Adrenal gland (tissue), 5 donors: ENCODE data around the gene NDST1.

Experiments used
- CTCF ChIP-seq, 6 experiments: fragments of 450-650 bp in 4 of 6; fragments of 200-600 bp in 2 of 6; sonication (generic) in 1 of 6; IDR thresholded peaks; 1 replicate in 5 of 6; 2 replicates in 1 of 6; pipeline versions ENCODE4 v1.5.1 to v1.8.0; 2016 to 2021; ENCODE audit warnings: antibody characterized with exemption in 6 of 6, mild to moderate bottlenecking in 2 of 6, moderate library complexity in 1 of 6
- POLR2A ChIP-seq, 2 donors: fragments of 450-650 bp; IDR thresholded peaks; one replicate each; pipeline ENCODE4 v1.6.1; 2017; ENCODE audit warnings: antibody characterized with exemption in 2 of 2, mild to moderate bottlenecking in 2 of 2, moderate library complexity in 1 of 2
- donor health status: DM: no; HTN: no; CAD: no.

DNA sequence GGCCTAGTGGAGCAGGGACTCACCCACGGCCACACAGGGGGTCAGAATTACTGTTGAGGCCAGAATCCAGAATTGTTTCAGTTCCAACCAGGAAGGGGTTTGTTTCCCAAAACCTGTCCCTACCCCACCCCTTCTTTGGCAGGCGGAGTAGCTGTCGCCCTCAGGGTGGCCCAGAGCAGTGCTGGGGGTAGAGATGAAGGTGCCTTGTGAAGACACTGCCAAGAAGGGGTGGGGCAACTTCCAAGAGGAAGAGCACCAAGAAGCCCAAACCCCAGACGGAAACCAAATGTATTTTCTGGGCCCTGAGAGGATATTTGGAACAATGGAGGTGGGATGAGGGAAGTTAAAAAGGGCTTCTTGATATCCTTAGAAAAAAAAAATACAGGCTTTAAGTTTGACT is 11.4 kb upstream of the NDST1 start:
- TF ChIP-seq CTCF (IDR thresholded peaks at IDR 0.05): no peak
- TF ChIP-seq POLR2A (IDR thresholded peaks at IDR 0.05): no peak
